GM20431 (cell line): Measurements from ENCODE around the gene L3HYPDH.

Experiments used
- in situ Hi-C: fragments of 300-500 bp; cut with MseI, MboI; formaldehyde crosslinking; loops from one replicate; pipeline ENCODE4 v1.15.0; 2020; ENCODE audit warnings: low sequenced_read_pairs; ENCODE audit not compliant: unreplicated experiment

Gene L3HYPDH

DNA sequence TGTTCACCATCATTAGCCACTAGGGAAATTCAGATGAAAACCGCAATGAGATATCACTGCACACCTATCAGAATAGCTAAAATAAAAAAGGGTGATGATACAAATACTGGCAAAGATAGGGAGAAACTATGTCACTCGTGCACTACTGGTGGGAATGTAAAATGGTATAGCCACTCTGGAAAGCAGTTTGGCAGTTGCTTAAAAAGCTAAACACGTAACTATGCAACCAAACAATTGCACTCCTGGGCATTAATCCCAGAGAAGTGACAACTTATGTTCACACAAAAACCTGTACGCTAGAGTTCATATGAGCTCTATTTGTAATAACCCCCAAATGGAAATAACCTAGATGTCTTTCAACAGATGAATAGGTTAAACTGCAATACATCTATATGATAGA is 54.4 kb downstream of the L3HYPDH start:
- in situ Hi-C loops: no loop called here

GRCh38 chr14:59428581-59429012 is 55.6 kb downstream of the L3HYPDH start:
- in situ Hi-C loops: no loop called here

DNA sequence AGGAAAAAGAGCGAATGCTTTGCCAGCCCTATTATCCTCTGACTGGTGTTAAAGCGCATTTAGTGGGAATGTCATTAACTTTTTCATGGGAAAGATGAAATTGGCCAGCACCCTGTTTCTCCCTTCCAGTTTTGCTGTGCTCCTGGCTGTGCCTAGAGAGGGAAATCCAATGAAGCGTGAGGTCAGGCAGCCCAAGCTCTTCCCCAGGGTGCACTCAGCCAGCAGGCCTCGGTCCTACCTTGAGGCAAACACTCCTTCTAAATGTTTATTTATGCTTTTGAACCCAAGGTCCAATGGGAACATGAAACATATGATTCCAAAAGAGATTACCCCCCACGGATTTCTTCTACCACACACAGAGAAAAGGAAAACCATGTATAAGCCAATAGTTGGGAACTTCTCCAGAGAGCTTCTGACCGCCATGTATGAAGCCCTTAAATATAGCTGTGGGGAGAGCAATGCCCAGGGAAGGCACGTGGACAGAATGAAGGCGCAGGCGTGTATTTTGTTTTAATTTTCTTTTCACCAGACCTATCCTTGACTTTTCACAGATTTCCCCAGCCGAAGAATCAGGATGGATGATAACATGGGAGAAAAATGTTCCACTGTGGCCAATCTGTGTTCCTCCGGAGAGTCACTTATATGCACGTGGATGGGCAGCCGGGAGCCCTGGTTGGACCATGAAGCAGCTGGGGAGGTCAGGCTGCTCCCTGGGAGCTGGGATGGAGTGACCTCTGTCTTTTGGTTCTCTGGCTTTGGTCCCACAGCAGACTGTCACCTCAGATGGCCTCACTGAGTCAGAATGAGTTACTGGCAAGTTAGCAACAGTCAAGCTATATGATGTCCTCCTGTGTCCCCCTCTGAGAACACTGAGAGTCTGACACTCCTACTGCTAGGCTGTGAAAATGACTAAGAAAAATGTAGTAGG is 56.3 kb downstream of the L3HYPDH start:
- in situ Hi-C loops: no loop called here

- in situ Hi-C loops: no loop called here
Measured at GRCh38 chr14:59425322-59425935, 58.8 kb downstream of the L3HYPDH start.

DNA sequence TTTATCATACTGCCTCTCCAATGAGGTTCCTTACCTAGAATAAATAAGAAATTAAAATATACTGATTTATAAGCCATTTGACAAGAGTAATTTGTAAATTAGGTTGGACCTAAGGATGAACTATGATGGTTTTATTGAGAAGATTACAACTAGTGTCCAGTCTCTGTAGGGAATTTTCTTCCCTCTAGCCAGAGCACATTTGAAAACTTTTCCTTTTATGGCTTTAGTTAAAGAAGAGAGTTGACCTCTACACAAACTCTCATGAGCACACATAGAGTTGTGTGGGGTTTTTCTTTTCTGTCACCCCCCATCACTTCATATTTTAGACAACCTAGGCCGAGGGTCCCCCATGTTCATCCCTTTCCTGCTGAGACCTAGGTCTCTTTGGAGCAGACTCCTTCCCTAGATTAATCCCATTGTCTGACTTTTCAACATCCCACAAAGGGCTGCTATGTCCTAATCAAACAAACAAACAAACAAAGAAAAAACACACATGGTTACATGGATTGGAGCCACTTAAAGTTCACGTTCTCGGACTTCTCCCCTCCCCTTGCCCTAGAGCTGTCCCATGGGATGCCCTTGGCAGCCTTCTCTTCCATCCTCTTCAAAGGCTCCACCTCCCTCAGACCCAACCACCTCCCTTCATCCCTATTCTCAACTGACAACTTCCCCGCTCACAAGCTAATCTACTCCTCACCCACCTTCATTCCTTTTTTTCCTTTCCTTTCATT is 59.7 kb downstream of the L3HYPDH start:
- in situ Hi-C loops: no loop called here
